ENCODE results near the gene BCR. TPM values are rescaled to one million over a fixed set of nuclear protein-coding genes. Genes with fewer than 3 reads are reported as not detected.
A peak's percentile ranks its signal among the peaks of the same experiment; 100 is the strongest.

The BCR gene
- total and polyA plus RNA-seq, 2 of the 13 experiments (the other 11 are each of a cell fraction or from before 2014, with no cell fraction given), result 19.9 to 33.6 TPM

- TF ChIP-seq TRIM22 (IDR thresholded peaks at IDR 0.05), result no peak
- TF ChIP-seq ZKSCAN8 (CRISPR knock-in tag; IDR thresholded peaks at IDR 0.05; ENCODE audit: borderline replicate concordance), result peak; percentile 33; the same call in 1 of the 2 replicates
- no peak for TF ChIP-seq ZNF253 (CRISPR knock-in tag; IDR thresholded peaks at IDR 0.05; ENCODE audit: borderline replicate concordance)
- TF ChIP-seq ZNF841 (CRISPR knock-in tag; IDR thresholded peaks at IDR 0.05; ENCODE audit: borderline replicate concordance), result no peak
- TF ChIP-seq CCDC6 (CRISPR knock-in tag; IDR thresholded peaks at IDR 0.05), result 0 out of 2 replicates have a peak, but pooled peaks have one; percentile 27
- TF ChIP-seq ZFP41 (CRISPR knock-in tag; IDR thresholded peaks at IDR 0.05; ENCODE audit: borderline replicate concordance), result no peak
- no peak for TF ChIP-seq PCBP2 (optimal IDR thresholded peaks at IDR 0.05; ENCODE audit: low read depth, low read length, poor library complexity, severe bottlenecking)
- TF ChIP-seq REST (IDR thresholded peaks at IDR 0.05; ENCODE audit: borderline replicate concordance in 1 of 2, low read depth in 1 of 2, low read length in 2 of 2), result peak in 1 of 2 experiments; percentile 28; a peak in 1 of 4 replicates
- no peak for TF ChIP-seq CHD2 (IDR thresholded peaks at IDR 0.05; ENCODE audit: low read depth, low read length)
- TF ChIP-seq ZNF414 (CRISPR knock-in tag; IDR thresholded peaks at IDR 0.05), result peak; percentile 67; the same call in 1 of the 2 replicates
- no peak for TF ChIP-seq SNAPC5 (CRISPR knock-in tag; IDR thresholded peaks at IDR 0.05; ENCODE audit: borderline replicate concordance)
- no peak for TF ChIP-seq TBP (CRISPR knock-in tag; IDR thresholded peaks at IDR 0.05)
- no peak for TF ChIP-seq PBX2 (CRISPR knock-in tag; IDR thresholded peaks at IDR 0.05)
- TF ChIP-seq ZNF225 (CRISPR knock-in tag; IDR thresholded peaks at IDR 0.05), result 0 out of 2 replicates have a peak, but pooled peaks have one; percentile 51
- TF ChIP-seq IKZF1 (IDR thresholded peaks at IDR 0.05), result no peak
- no peak for TF ChIP-seq KMT2B (CRISPR knock-in tag; IDR thresholded peaks at IDR 0.05)
- no peak for TF ChIP-seq ZBTB1 (CRISPR knock-in tag; IDR thresholded peaks at IDR 0.05; ENCODE audit: borderline replicate concordance)
- TF ChIP-seq FOXP4 (CRISPR knock-in tag; IDR thresholded peaks at IDR 0.05), result peak; percentile 95
- TF ChIP-seq DR1 (CRISPR knock-in tag; IDR thresholded peaks at IDR 0.05), result no peak
- peak; percentile 42; the same call in 1 of the 2 replicates for TF ChIP-seq NR2F6 (IDR thresholded peaks at IDR 0.05)
- peak; percentile 34; the same call in 1 of the 2 replicates for TF ChIP-seq NR2F6 (CRISPR knock-in tag; IDR thresholded peaks at IDR 0.05)
Observed at GRCh38 chr22:23246982-23247766, 66.9 kb downstream of the BCR start (continued).
